Hippocampal formation (tissue), 2 donors: ENCODE results near the gene LHFPL5.

ENCODE experiments used
- DNase-seq, 2 donors: peaks; one replicate each; lab custom pipeline; 2025; lab: John Stamatoyannopoulos, UW

The LHFPL5 gene

GRCh38 chr6:35804996-35805736 lies at the start of gene LHFPL5:
Gene LHFPL5, plus strand, starts transcription at chr6:35805352. Its CDS starts 319 bp downstream, at chr6:35805671.
- no peak for DNase-seq

- DNase-seq = no peak
These were observed 47.6 kb upstream of the LHFPL5 start for GRCh38 chr6:35757456-35758123.

DNA sequence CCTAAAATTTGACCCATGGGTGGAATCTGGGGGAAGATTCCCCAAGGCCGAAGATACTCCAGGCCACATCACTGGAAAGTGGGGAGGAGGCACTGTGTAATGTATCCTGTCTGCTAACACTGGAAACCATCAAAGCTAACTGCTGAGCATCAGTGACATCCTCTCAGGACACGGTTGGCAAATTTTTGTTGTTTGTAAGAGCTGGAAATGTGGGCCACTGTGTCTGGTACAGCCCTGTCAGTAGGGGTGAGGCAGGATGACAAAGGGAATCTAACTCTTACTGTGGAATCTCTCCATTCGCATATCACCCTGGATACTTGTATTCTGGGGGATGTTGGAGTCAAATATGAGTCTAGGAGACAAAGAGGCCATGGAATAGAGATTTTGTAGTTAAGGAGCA lies 45.7 kb upstream of the LHFPL5 start:
- no peak for DNase-seq

GRCh38 chr6:35765739-35766138 lies 39.4 kb upstream of the LHFPL5 start:
- DNase-seq = no peak

- DNase-seq = no peak
These were observed 35.9 kb upstream of the LHFPL5 start for GRCh38 chr6:35769211-35769610.

- no peak for DNase-seq
These were observed 33.9 kb upstream of the LHFPL5 start for GRCh38 chr6:35771343-35771627.

DNA sequence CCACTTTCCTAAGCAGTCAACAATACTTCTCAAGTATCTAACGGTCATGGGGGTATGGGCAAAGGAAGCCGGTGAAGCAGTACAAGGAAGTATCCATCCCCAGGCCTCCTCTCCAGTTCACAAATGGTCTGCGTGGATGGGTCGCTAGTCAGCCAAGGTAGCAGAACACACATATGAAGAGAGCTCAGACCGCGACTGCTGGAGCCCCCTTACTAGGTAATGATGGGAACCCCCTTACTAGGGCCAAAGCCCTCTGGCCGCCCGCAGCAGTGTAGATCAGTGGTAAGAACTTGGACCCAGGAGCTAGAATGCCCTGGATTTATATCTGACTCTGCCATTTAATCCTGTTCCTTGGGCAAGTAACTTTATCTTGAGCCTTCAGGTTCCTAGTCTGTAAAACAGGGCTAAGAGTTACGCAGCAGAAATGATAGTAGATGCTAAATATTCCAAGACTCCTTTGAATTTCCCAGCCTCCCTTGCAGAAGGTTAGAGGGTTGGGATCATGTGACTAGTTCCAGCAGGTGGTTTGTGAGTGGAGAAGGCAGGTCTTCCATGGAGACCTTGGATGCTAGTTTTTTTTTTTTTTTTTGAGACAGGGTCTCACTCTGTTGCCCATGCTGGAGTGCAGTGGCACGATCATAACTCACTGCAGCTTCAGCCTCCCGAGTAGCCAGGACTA lies 30.9 kb upstream of the LHFPL5 start:
- no peak for DNase-seq

GRCh38 chr6:35775031-35775430 lies 30.1 kb upstream of the LHFPL5 start:
- DNase-seq = no peak

GRCh38 chr6:35776364-35777215 lies 28.6 kb upstream of the LHFPL5 start, which contains the start of gene CLPSL2:
Gene CLPSL2, plus strand, starts transcription at chr6:35776598. Its CDS starts 21 bp downstream, at chr6:35776619.
- no peak for DNase-seq

GRCh38 chr6:35777356-35778102 lies 27.6 kb upstream of the LHFPL5 start:
- no peak for DNase-seq

GRCh38 chr6:35778437-35778836 lies 26.7 kb upstream of the LHFPL5 start:
- no peak for DNase-seq

- DNase-seq = no peak
These were observed 24.4 kb upstream of the LHFPL5 start, which contains the start of gene CLPSL1 for GRCh38 chr6:35780719-35781118. Gene CLPSL1, plus strand, starts transcription at chr6:35781019. Its CDS starts 92 bp downstream, at chr6:35781111.

DNA sequence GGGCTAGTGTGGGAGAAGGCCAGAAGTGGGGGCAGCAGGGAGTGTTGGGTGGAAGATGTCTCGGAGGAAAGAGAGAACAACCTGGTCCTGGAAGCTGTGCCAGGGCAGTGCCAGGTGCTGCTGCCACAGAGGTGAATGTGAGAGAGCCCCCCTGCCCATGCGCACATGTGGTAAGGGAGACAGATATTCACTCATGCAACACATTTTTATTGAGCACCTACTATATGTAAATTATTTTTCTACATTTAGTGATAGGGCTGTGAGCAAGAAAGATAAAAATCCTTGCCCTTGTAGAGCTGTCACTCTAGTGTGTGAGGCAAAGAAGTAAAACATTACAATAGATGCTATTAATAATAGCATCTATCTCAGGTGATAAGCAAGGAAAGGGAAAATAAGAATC lies 23.9 kb upstream of the LHFPL5 start:
- no peak for DNase-seq

- no peak for DNase-seq
These were observed 22.7 kb upstream of the LHFPL5 start for GRCh38 chr6:35782424-35782823.

DNA sequence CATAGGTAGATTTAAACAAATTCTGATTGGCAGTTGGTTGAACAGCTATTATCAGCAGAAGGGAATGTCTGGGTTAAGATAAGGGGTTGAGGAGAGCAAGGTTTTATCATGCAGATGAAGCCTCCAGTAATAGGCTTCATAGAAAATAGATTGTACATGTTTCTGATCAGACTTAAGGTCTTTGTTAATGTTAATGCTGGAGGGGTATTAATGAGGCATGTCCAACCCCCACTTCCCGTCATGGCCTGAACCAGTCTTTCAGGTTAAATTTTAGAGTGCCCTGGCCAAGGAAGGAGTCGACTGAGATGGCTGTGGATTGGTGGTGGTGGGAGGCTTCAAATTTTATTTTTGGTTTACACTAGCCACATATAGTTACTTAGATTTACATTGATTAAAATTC lies 21.0 kb upstream of the LHFPL5 start:
- no peak for DNase-seq

DNA sequence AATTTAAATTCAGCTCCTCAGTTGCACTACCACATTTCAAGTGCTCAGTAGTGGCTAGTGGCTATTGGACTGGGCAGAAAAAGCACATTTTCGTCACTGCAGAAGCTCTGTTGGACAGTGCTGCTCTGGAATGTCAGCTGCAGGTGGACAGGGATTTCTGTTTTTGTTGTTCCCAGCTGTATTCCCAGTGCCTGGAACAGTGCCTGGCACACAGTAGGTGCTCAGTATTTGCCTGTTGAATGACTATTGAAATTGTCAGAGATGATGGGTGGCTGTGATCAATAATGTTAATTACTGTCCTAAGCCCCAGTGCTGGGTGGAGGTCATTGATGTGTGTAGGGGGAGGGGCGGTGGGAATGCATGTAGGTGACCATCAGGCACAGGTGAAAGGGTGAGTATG lies 18.9 kb upstream of the LHFPL5 start:
- DNase-seq = no peak

- DNase-seq = no peak
These were observed 18.3 kb upstream of the LHFPL5 start for GRCh38 chr6:35786810-35787209.

- DNase-seq = no peak
These were observed 17.6 kb upstream of the LHFPL5 start for GRCh38 chr6:35787266-35788218.

DNA sequence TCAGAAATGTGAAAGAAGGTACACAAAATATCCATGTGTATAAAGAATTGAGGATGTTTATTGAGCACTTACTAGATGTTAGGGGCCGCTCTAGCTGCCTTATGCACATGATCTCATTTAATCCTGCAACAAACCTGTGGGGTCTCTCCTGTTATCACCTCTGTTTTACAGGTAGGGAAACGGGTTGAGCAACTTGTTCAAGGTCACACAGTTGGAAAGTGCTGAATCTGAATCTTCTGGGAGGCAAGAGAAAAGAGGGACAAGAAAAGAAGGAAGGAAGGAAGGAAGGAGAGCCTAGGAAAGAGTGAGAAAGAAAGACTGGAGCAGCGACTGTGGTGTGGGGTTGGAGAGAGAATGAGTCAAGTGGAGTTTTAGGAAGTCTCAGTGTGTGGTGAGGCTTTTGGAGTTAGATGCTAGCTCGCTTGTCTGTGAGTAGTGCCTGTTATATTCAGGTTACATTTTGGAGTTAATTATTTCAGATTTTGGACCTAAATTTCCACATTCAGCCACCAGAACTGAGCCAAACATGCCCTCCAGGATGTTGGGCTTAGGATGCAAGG lies 16.6 kb upstream of the LHFPL5 start:
- no peak for DNase-seq

DNA sequence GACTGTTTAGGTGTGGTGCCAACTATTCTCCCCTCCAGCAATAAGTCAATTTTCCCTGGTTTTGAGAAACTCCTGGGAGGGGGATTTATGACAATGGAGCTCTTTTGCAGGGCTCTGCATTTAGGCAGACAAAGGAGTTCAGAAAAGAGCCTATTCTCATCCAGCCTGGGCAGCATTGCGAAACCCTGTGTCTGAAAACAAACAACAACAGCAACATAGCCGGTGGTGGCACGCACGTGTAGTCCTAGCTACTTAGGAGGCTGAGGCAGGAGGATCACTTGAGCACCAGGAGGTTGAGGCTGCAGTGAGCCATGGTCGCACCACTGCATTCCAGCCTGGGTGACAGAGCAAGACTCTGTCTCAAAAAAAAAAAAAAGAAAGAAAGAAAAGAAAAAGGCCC lies 14.5 kb upstream of the LHFPL5 start:
- no peak for DNase-seq
